Measurements from ENCODE around the gene CIPC. TPM values are rescaled to one million over a fixed set of nuclear protein-coding genes. Genes with fewer than 3 reads are reported as not detected.

CIPC gene
- total and polyA plus RNA-seq, 2 of the 4 experiments (the other 2 are of a cell fraction): 6.6 to 12.9 TPM

- H4K91ac ChIP-seq (ENCODE audit: insufficient read depth, low read depth, low read length): no peak overlapping the region
- H3K4me2 ChIP-seq (ENCODE audit: low read depth, low read length): no peak overlapping the region
- WGBS, 2 experiments (ENCODE audit: extremely low coverage in 2 of 2, insufficient read length in 1 of 2): 69% methylated on average over 2 of the region's 6 CpGs; no CpG with 5 or more reads in 1 of the 2 experiments
- no peaks in the 10 kb centered on the region for H3K79me1 ChIP-seq (ENCODE audit: low read depth in 1 of 2, low read length in 2 of 2)
- no peak overlapping the region for H2BK20ac ChIP-seq (ENCODE audit: low read depth, low read length)
- dilution Hi-C loops (cut with HindIII; ENCODE audit: low sequenced_read_pairs, unreplicated experiment): no loop called here
- in situ Hi-C loops (cut with MboI; ENCODE audit: low sequenced_read_pairs): no loop called here
- CTCF ChIA-PET: no interaction called here
- H3K4me1 ChIP-seq (ENCODE audit: control insufficient read depth, insufficient read depth, low read length): no peaks in the 10 kb centered on the region; the same call in 1 of the 2 replicates
- no peaks in the 10 kb centered on the region for H3K9me3 ChIP-seq (ENCODE audit: control insufficient read depth, insufficient read depth, low read length)
- H3K9ac ChIP-seq (ENCODE audit: low read depth, low read length): no peak overlapping the region
- no peak overlapping the region for H3K56ac ChIP-seq (ENCODE audit: extremely low read depth, insufficient read depth, low read length)
- DNase-seq (no peak), ATAC-seq (ENCODE audit: low read depth) (no peak)
- no peak overlapping the region for H2BK120ac ChIP-seq (ENCODE audit: low read depth, low read length)
- no peak overlapping the region for H3K18ac ChIP-seq (ENCODE audit: low read depth, low read length)
- POLR2A ChIA-PET (ENCODE audit: unreplicated experiment): no interaction called here
- H3K27ac ChIP-seq (ENCODE audit: insufficient read depth, low read length): no peak overlapping the region
- H2AFZ ChIP-seq (replicated peaks; ENCODE audit: low read length, poor library complexity): no peak overlapping the region
- TF ChIP-seq CHD1 (IDR thresholded peaks at IDR 0.05; ENCODE audit: low read depth, low read length) (no peak), POLR2A (IDR thresholded peaks at IDR 0.05; ENCODE audit: low read depth, low read length) (no peak), RAD21 (IDR thresholded peaks at IDR 0.05; ENCODE audit: low read length) (no peak), FOS (IDR thresholded peaks at IDR 0.05; ENCODE audit: low read depth, low read length) (no peak), NFE2L2 (IDR thresholded peaks at IDR 0.05; ENCODE audit: low read depth, low read length) (no peak), BHLHE40 (IDR thresholded peaks at IDR 0.05; ENCODE audit: low read depth, low read length) (no peak), ELK1 (IDR thresholded peaks at IDR 0.05; ENCODE audit: borderline replicate concordance, low read depth, low read length) (no peak), RFX5 (IDR thresholded peaks at IDR 0.05; ENCODE audit: low read depth, low read length) (no peak), MAFK (IDR thresholded peaks at IDR 0.05; ENCODE audit: low read depth, low read length) (no peak), MXI1 (IDR thresholded peaks at IDR 0.05; ENCODE audit: borderline replicate concordance, low read depth, low read length) (no peak), SMC3 (IDR thresholded peaks at IDR 0.05; ENCODE audit: low read depth, low read length) (no peak), CEBPB (IDR thresholded peaks at IDR 0.05; ENCODE audit: low read depth, low read length) (no peak), USF2 (IDR thresholded peaks at IDR 0.05; ENCODE audit: low read depth, low read length) (no peak), MAZ (IDR thresholded peaks at IDR 0.05; ENCODE audit: borderline replicate concordance, low read depth, low read length) (no peak), CTCF (conservative IDR thresholded peaks at IDR 0.05; ENCODE audit: low read depth, low read length) (no peak), RCOR1 (IDR thresholded peaks at IDR 0.05; ENCODE audit: insufficient replicate concordance, low read length) (no peak)
- no peak overlapping the region for H3K23ac ChIP-seq (ENCODE audit: low read depth, low read length)
- BruUV-seq (replicated peaks): no TSS peak
- no peak overlapping the region for H2BK15ac ChIP-seq (ENCODE audit: low read depth, low read length)
- no peak overlapping the region for H2AK5ac ChIP-seq (ENCODE audit: low read depth, low read length)
- H3K14ac ChIP-seq (replicated peaks; ENCODE audit: low read depth, low read length): no peak overlapping the region
- H3K9me1 ChIP-seq (ENCODE audit: insufficient read depth, low read length): no peaks in the 10 kb centered on the region
- intact Hi-C loops (cut with micrococcal nuclease): no loop called here
- H4K20me1 ChIP-seq (ENCODE audit: insufficient read depth, low read length): no peaks in the 10 kb centered on the region
- H4K8ac ChIP-seq (ENCODE audit: low read depth in 2 of 2, low read length in 2 of 2): no peak overlapping the region
- no peaks in the 10 kb centered on the region for H3K36me3 ChIP-seq (ENCODE audit: control insufficient read depth, insufficient read depth, low read length)
- H2AK9ac ChIP-seq (replicated peaks; ENCODE audit: low read depth, low read length, poor library complexity): no peak overlapping the region
- no peak overlapping the region for H2BK5ac ChIP-seq (ENCODE audit: low read depth, low read length, poor library complexity, severe bottlenecking)
- no peak overlapping the region for H4K5ac ChIP-seq (ENCODE audit: low read depth, low read length)
- no peak overlapping the region for H3K4ac ChIP-seq (ENCODE audit: low read depth, low read length)
- H3K27me3 ChIP-seq (ENCODE audit: control insufficient read depth, insufficient read depth, low read length): peaks cover 43% of the 10 kb centered on the region
- no peak overlapping the region for H3K4me3 ChIP-seq (ENCODE audit: insufficient read depth, low read depth, low read length)
Observed at GRCh38 chr14:77122526-77123125, 24.6 kb downstream of the CIPC start.

Measured in IMR-90 (cell line).